Activated effector memory CD4-positive, alpha-beta T cell treated with anti-CD3 and anti-CD28 coated beads, Interleukin-2, amount 50 U/mL, for 16 hours (primary cell): ENCODE results near the gene MARCO.
"Not testable (repeated sequence)": the region's sequence is repeated elsewhere in the genome, so short reads cannot be mapped to it uniquely, and the experiment has no call there.

ENCODE experiments used
- DNase-seq: peaks from one replicate; pipeline ENCODE4 v3.0.0-alpha.2; 2020

Gene MARCO

GRCh38 chr2:118979152-118979861 lies 37.3 kb downstream of the MARCO start:
- no peak for DNase-seq

GRCh38 chr2:118980022-118980421 lies 38.0 kb downstream of the MARCO start:
- no peak for DNase-seq

GRCh38 chr2:118980573-118980972 lies 38.6 kb downstream of the MARCO start:
- no peak for DNase-seq

- DNase-seq: no peak
These were observed 39.6 kb downstream of the MARCO start for GRCh38 chr2:118981632-118982031.

- no peak for DNase-seq
These were observed 40.0 kb downstream of the MARCO start for GRCh38 chr2:118982039-118982438.

- no peak for DNase-seq
These were observed 41.1 kb downstream of the MARCO start for GRCh38 chr2:118983133-118983532.

GRCh38 chr2:118983915-118984314 lies 41.9 kb downstream of the MARCO start:
- no peak for DNase-seq

- DNase-seq: no peak
These were observed 44.7 kb downstream of the MARCO start for GRCh38 chr2:118986738-118987137.

- no peak for DNase-seq
These were observed 45.9 kb downstream of the MARCO start for GRCh38 chr2:118987886-118988285.

GRCh38 chr2:118988706-118989105 lies 46.7 kb downstream of the MARCO start:
- no peak for DNase-seq

GRCh38 chr2:118989481-118989880 lies 47.5 kb downstream of the MARCO start:
- DNase-seq: no peak

- no peak for DNase-seq
These were observed 49.0 kb downstream of the MARCO start for GRCh38 chr2:118990757-118991545.

GRCh38 chr2:118991554-118991953 lies 49.6 kb downstream of the MARCO start:
- no peak for DNase-seq

GRCh38 chr2:118992740-118993391 lies 50.9 kb downstream of the MARCO start:
- no peak for DNase-seq

GRCh38 chr2:118993392-118993752 lies 51.4 kb downstream of the MARCO start:
- DNase-seq: no peak

- no peak for DNase-seq
These were observed 52.2 kb downstream of the MARCO start for GRCh38 chr2:118994172-118994700.

- no peak for DNase-seq
These were observed 52.8 kb downstream of the MARCO start for GRCh38 chr2:118994778-118995177.

- not testable (repeated sequence) for DNase-seq
These were observed 61.9 kb downstream of the MARCO start for GRCh38 chr2:119003856-119004255.

GRCh38 chr2:119004602-119005001 lies 62.6 kb downstream of the MARCO start:
- no peak for DNase-seq

- no peak for DNase-seq
These were observed 63.1 kb downstream of the MARCO start for GRCh38 chr2:119005051-119005450.

GRCh38 chr2:119005555-119005954 lies 63.6 kb downstream of the MARCO start:
- no peak for DNase-seq

GRCh38 chr2:119006441-119006840 lies 64.4 kb downstream of the MARCO start:
- DNase-seq: no peak

- no peak for DNase-seq
These were observed 66.1 kb downstream of the MARCO start for GRCh38 chr2:119008108-119008507.

- no peak for DNase-seq
These were observed 67.1 kb downstream of the MARCO start for GRCh38 chr2:119009110-119009509.
